Measurements from ENCODE around the gene PAQR5.

- no peak for TF ChIP-seq ETV6 (CRISPR knock-in tag; IDR thresholded peaks at IDR 0.05)
- no peak for TF ChIP-seq SMAD3 (CRISPR knock-in tag; IDR thresholded peaks at IDR 0.05; ENCODE audit: borderline replicate concordance)
- TF ChIP-seq, protein P1, sequence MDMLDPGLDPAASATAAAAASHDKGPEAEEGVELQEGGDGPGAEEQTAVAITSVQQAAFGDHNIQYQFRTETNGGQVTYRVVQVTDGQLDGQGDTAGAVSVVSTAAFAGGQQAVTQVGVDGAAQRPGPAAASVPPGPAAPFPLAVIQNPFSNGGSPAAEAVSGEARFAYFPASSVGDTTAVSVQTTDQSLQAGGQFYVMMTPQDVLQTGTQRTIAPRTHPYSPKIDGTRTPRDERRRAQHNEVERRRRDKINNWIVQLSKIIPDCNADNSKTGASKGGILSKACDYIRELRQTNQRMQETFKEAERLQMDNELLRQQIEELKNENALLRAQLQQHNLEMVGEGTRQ (CRISPR knock-in tag; IDR thresholded peaks at IDR 0.05) = no peak
- TF ChIP-seq, protein P2, sequence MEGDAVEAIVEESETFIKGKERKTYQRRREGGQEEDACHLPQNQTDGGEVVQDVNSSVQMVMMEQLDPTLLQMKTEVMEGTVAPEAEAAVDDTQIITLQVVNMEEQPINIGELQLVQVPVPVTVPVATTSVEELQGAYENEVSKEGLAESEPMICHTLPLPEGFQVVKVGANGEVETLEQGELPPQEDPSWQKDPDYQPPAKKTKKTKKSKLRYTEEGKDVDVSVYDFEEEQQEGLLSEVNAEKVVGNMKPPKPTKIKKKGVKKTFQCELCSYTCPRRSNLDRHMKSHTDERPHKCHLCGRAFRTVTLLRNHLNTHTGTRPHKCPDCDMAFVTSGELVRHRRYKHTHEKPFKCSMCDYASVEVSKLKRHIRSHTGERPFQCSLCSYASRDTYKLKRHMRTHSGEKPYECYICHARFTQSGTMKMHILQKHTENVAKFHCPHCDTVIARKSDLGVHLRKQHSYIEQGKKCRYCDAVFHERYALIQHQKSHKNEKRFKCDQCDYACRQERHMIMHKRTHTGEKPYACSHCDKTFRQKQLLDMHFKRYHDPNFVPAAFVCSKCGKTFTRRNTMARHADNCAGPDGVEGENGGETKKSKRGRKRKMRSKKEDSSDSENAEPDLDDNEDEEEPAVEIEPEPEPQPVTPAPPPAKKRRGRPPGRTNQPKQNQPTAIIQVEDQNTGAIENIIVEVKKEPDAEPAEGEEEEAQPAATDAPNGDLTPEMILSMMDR (IDR thresholded peaks at IDR 0.05) = no peak
- no peak for TF ChIP-seq SP1 (CRISPR knock-in tag; conservative IDR thresholded peaks at IDR 0.05)
- no peak for TF ChIP-seq ZBTB43 (CRISPR knock-in tag; IDR thresholded peaks at IDR 0.05)
- TF ChIP-seq RELA (CRISPR knock-in tag; IDR thresholded peaks at IDR 0.05; ENCODE audit: borderline replicate concordance) = no peak
- TF ChIP-seq MAX (CRISPR knock-in tag; IDR thresholded peaks at IDR 0.05) = no peak
- TF ChIP-seq, protein P3, sequence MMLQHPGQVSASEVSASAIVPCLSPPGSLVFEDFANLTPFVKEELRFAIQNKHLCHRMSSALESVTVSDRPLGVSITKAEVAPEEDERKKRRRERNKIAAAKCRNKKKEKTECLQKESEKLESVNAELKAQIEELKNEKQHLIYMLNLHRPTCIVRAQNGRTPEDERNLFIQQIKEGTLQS (CRISPR knock-in tag; conservative IDR thresholded peaks at IDR 0.05) = no peak
Observed at GRCh38 chr15:69412274-69412673, 113.6 kb downstream of the PAQR5 start.

Measured in WTC11 (cell line).